Amniotic stem cell (primary cell): ENCODE measurements around the gene TRIM54.
A peak's percentile ranks its signal among the peaks of the same experiment; 100 is the strongest.
"Not testable (repeated sequence)": the region's sequence is repeated elsewhere in the genome, so short reads cannot be mapped to it uniquely, and the experiment has no call there.

Experiments used
- DNase-seq: peaks from one replicate; lab custom pipeline; 2025; lab: John Stamatoyannopoulos, UW

Gene TRIM54

DNA sequence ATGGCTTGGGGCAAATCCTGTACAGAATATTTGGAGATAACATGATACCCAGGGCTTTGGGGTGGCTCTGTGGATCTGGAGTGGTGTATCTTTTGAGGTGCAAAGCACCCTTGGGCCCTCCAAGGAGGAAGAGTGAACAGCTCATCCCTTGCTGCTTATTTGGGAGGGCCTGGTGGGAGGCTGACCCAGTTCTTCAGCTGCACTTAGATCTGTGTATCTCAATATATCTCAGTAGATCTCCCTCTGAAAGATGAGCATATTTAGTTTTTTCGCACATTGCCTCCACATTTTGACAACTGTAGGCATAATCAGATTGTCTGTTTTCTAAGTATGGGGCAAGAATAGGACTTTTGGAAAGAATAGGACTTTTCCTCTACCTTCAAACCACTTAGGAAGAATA lies 2.8 kb downstream of the TRIM54 start:
- DNase-seq, result no peak

GRCh38 chr2:27285481-27285880 lies 3.3 kb downstream of the TRIM54 start:
- DNase-seq, result no peak

GRCh38 chr2:27288610-27289009 lies 6.4 kb downstream of the TRIM54 start:
- no peak for DNase-seq

- no peak for DNase-seq
These were observed 8.3 kb downstream of the TRIM54 start for GRCh38 chr2:27290549-27290948.

DNA sequence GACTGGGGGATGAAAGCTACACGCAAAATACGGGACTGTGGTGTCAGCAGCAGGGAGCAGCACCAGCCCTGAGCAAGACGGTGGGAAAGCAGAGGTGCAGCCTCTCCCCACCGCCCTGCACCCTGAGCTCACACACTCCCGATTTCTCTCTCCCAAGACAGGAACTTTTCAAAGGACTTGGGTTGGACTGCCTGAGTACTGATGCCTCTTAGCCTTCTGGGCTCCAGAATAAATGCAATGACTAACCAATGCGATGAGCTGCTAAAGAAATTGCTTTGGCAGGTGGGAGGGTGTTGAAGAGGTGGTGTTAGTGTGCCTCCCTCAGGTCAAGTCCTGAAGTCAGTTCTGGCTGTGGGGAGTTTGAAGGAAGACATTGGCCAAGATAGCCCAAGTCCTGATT lies 9.6 kb downstream of the TRIM54 start:
- no peak for DNase-seq

GRCh38 chr2:27294928-27295327 lies 12.7 kb downstream of the TRIM54 start:
- no peak for DNase-seq

DNA sequence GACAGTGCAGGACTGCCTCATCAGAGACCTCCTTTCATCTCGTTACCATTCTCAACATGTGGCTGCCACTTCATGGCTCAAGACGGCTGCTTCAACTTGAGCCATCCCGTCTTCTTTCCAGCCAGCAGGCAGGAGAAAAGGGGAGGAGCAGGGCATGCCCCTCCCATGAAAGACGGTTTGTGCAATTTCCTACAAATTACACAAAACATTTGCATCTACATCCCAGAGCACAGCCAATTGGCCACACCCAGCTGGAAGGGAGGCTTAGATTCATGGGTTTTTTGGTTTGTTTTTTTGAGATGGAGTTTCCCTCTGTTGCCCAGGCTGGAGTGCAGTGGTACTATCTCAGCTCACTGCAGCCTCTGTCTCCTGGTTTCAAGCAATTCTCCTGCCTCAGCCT lies 14.3 kb downstream of the TRIM54 start:
- no peak for DNase-seq

- DNase-seq, result no peak
These were observed 15.0 kb downstream of the TRIM54 start for GRCh38 chr2:27297195-27297594.

DNA sequence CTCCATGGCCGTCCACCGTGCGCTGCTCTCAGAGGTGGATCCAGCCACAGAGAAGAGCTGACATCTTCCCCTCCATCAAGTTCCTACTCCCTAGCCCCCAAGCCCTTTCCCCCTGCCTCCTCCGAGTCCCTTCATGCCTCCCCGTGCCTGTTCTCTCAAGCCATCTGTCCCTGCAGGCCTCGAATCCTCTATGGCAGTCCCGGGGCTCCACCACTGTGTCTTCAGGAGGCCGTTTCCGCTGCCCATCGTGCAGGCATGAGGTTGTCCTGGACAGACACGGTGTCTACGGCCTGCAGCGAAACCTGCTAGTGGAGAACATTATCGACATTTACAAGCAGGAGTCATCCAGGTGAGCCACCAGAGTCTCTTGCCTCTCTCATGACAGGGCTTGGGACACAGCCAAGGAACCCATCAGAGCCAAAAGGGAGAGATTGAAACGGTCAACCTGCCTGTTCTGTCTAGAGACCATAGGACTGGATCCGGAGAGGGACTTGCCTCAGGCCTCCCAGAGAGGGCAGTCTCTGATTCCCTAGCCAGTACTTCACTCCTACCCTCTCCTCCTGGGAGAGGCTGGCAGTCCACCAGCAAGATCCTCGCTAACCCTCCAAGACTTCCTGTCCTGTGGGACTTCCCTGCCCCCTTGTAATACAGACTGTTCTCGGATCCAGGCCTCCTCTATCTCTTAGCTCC lies 16.3 kb downstream of the TRIM54 start:
- DNase-seq, result no peak

DNA sequence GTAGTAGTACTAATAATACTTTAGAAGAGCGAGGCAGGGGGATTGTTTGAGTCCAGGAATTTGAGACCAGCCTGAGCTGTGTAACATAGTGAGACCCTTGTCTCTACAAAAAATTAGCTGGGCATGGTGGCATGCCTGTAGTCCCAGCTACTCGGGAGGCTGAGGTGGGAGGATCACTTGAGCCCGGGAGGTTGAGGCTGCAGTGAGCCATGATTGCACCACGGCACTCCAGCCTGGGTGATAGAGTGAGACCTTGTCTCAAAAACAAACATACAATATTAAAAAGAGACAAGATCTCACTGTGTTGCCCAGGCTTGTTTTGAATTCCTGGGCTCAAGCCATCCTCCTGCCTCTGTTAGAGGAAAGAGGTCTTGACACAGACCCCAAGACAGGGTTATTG lies 18.4 kb downstream of the TRIM54 start:
- DNase-seq, result not testable (repeated sequence)

GRCh38 chr2:27303093-27304025 lies 21.1 kb downstream of the TRIM54 start:
- peak; percentile 73 for DNase-seq

DNA sequence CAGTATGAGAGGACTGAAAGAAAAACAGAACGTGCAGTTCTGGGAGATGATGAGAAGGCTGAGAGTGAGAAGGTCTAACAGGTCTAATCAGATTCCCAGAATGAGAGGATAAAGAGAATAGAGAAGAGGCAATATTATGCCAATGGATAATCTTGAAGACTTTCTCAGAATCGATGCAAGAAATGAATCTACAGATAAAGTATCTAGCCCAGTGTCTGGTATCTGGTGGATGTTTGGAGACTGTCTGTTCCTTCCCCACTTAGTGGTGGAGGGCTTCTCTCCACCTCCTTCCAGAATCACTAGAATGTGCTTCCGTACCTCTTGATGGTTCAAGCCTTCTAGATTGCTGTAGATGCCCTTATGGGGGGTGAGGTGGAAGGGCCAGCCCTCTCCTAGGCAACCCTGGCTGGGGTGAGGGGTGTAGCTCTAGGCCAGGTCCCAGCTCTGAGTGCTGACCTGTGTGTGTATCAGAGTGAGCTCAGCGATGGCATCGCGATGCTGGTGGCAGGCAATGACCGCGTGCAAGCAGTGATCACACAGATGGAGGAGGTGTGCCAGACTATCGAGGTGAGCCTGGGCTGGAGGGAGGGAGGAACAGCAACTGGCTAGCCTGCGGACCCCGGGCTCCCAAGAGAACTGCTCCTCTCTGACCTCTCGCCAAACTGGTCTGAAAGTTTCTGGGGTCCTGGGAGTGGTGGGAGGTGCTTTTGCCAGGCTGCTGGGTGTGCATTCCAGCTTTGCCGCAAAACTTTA lies 22.4 kb downstream of the TRIM54 start:
- DNase-seq, result no peak

GRCh38 chr2:27305516-27305915 lies 23.3 kb downstream of the TRIM54 start:
- no peak for DNase-seq

GRCh38 chr2:27306136-27306535 lies 23.9 kb downstream of the TRIM54 start:
- no peak for DNase-seq

GRCh38 chr2:27306573-27307286 lies 24.5 kb downstream of the TRIM54 start:
- DNase-seq, result no peak

DNA sequence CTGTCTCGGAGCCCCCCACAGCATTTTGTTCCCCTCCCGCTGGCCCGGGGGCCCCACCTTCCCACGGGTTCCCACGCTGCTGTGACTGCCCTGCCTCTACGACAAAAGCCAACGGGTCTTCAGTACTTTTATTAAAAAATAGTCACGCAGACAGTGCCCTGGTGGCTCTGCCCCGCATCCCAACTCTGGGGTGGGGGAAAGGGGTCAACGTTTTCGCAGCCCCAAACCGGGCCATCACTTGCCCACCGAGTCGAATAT lies 25.0 kb downstream of the TRIM54 start:
- no peak for DNase-seq

- no peak for DNase-seq
These were observed 25.5 kb downstream of the TRIM54 start for GRCh38 chr2:27307545-27308358.

DNA sequence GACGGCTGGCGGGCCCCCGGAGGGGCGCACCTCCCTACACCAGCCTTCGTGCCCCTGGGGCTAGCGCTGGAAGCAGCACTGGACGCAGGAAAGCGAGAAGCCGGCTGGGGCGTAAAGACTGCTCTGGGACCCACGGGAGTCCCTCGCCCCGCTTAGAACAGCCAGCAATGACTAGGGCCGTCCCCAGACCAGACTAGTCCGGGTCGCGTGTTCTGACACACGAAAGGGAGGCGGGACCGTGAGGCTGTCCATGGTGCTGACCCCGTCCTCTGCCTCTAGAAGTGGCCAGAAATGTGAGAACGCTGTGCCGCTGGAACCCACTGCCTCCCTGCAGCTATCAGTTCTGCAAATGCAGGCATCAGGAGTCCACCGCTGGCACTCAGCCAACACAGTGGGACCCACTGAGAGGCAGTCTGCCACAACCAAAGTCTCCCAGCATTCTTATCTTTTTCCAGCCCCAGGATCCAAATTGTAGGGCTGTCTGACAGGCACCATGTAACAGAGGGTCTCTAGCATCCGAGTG lies 26.2 kb downstream of the TRIM54 start, which contains the start of gene UCN:
Gene UCN (minus strand): TSS at position 87 of the 523 bp plus-strand sequence. CDS start 550 bp downstream, outside the sequence.
- DNase-seq, result peak; percentile 24

DNA sequence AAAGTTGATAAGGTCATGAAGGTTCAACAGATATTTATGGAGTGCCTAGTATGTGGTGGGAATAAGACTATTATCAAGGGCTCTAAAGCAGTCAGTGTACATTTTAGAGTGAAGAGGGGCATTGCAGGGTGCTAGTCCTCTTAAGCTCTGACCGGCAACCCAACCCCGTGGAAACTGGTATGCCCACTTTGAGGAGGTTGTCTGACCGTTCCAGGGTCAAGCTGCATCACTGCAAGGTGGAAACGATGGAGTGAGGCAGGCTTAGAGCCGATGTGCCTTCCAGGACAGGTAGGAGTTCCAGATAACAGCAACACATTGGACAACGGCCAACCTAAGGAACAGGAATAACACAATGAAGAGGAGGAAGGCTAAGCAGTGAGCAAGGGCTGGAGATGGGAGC lies 27.4 kb downstream of the TRIM54 start:
- no peak for DNase-seq

DNA sequence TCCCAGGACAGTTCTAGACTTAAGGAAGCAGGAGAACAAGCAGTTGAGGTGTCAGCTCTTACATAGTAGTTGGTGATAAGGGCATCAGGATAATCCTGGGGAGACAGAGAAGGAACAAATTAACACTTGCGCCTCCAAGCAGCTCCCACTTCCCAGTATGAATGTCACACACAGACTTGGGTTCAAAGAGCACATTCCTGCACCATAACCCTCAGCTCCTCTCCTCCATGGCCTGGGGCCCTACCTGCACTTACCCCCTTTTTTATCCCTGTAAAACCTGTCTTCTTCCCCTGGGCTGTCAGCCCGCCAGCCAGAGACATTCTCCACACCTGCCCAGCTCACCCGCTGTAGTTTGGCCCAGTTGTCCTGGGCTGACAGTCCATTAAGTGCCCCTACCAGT lies 29.9 kb downstream of the TRIM54 start:
- DNase-seq, result no peak
